ENCODE measurements around the gene INSR.

GRCh38 chr19:7223429-7223828 is 70.8 kb downstream of the INSR start:
- TF ChIP-seq CTCF (IDR thresholded peaks at IDR 0.05) (no peak), POLR2AphosphoS2 (conservative IDR thresholded peaks at IDR 0.05; ENCODE audit: low read length) (no peak), PBX3 (IDR thresholded peaks at IDR 0.05) (no peak), EP300 (IDR thresholded peaks at IDR 0.05) (no peak)

All from A549 (cell line).